GM18511 (cell line): ENCODE results near the gene ADH7.
"Not testable (repeated sequence)": the region's sequence is repeated elsewhere in the genome, so short reads cannot be mapped to it uniquely, and the experiment has no call there.

Experiments used
- ATAC-seq: cut with Tn5 transposase; IDR thresholded peaks from one replicate; pipeline ENCODE4 v1.9.1; 2021; ENCODE audit warnings: mild to moderate bottlenecking, moderate library complexity; ENCODE audit not compliant: unreplicated experiment

ADH7 gene

DNA sequence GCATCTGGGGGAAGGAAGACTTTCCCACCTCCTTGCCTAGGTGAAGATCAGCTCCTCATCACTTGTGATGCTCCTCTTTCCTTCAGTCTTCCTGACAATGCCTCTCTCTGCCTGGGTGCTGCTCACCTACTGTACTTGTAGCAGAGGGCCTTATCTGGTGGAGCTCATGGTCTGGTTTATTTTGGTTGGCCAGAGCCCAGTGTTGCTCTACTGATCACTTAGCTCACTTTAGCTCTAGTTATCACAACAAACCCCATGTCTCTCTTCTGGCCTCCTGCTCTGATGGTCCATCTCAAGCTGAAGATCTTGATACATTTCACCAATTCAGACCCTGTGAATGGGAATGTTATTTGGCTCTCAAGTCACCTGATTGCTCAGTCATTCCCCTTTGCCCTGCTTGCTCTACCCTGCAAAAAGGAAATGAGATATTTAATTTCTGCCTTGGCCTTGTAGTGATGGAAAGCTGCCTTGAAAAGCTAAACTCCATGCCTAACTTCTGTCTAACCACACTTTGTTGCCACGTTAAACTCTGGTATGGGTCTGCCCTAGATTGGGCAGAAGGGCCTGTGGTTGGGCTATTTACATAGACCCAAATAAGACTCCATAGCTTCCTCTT, 52.3 kb downstream of the ADH7 start:
- ATAC-seq, result no peak

DNA sequence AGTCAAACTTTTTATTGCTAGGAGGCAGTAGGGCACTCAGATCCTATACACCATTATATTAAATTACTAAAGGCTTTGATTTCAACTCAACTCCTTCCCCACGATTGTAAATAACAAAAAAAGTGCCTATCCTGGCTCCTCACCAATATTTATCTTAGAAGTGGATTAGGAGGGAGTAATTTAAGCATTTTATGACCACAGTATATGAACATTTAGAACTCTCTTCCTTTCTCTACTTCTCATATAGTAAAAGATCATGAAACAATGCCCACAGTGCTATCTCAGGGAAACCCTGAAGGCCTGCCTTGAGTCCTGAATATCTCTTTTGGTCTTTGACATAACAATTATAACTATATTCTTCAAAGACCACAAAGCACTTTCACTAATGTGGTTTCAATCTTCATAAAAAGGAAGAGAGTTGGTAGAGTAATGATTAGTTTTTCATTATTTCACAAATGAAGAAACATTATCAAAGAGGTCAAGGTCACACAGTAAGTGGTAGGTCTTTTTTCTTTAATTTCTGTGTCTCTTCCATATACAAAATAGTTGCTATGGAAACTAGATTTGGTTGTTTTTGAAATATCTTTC, 53.5 kb downstream of the ADH7 start:
- ATAC-seq, result peak; percentile 39

DNA sequence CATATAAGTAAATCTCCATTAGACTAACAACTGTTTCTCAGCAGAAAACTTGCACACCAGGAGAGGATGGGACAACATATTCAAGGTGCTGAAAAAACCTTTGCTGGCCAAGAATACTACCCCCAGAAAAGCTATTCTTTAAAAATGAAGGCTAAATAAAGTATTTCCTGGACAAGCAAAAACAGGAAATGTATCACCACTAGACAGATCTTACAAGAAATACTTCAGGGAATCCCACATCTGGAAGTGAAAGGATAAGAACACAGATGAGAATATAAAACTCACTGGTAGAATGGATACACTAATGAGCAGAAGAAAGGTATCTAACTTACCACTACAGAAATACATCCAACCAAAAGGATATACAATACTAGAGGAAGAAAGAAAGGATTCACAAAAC, 55.6 kb downstream of the ADH7 start:
- ATAC-seq, result no peak

DNA sequence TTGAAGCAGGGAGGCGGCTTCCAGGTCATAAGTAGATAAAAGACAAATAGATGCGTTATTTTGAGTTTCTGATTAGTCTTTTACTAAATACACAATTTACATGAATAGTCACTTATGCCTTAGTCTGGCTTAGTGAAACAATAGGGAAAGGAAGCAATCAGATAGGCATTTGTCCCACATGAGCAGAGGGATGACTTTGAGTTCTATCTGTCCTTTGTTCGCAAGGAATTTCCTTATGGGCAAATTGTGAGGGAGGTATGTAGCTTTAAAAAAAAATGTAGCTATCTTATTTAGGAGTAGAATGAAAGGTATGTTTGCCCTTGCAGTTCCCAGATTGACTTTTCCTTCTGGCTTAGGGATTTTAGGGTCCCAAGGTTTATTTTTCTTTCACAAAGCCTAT, 56.3 kb downstream of the ADH7 start:
- ATAC-seq, result no peak

DNA sequence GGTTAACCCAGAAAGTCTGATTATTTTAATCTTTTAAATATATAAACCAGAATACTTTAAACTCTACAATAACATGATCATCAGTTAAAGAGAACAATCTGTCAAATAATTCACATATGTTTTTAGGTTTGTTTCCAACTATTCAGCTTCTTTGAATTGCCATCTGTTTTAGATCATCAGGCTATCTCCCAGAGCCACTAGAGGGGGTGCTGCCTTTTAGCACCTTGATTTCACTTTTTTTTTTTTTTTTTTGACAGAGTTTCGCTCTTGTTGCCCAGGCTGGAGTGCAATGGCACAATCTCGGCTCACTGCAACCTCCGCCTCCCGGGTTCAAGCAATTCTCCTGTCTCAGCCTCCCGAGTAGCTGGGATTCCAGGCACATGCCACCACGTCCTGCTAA, 57.8 kb downstream of the ADH7 start:
- ATAC-seq, result not testable (repeated sequence)

DNA sequence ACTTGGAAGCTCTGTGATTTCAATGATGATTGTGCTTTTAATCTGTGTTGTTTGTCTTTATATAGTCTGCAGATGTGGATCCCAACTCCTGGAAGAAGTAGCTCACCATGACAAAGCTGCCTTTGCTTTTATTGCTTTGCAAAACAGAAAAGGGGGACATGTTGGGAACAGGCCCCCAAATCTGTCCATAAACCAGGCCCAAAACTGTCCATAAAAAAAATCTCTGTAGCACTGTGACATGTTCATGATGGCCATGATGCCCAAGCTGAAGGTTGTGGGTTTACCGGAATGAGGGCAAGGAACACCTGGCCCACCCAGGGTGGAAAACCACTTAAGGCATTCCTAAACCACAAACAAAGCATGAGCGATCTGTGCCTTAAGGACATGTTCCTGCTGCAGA, 62.7 kb downstream of the ADH7 start:
- ATAC-seq, result not testable (repeated sequence)

DNA sequence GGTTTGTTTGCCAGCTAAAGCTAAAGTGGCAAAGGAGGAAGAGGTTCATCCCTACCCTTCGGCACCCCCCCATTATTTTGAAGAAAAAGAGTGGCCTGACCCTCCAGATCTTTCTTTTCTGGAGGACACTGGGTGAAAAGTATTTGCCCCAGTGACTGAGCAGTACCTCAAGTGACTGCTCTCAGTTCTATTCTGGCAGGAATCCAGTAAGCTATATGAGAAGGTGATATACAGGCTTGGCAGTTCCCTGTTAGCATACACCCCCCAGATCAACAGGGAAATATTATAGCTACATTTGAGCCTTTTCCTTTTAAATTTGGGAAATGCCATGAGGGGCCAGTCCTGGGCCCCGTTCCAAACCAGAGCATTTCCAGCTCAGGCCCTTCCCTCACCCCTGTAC, 67.3 kb downstream of the ADH7 start:
- not testable (repeated sequence) for ATAC-seq

DNA sequence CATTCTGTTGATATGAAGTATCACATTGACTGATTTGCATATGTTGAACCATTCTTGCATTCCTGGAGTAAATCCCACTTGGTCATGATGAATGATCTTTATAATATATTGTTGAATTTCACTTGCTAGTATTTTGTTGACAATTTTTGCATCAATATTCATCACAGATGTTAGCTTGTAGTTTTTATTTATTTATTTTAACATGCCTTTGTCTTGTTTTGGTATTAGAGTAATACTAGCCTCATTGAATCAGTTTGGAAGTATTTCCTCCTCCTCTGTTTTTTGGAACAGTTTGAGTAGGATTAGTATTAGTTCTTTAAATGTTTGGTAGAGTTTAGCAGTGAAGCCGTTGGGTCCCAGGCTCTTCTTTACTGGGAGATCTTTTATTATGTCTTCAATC, 68.7 kb downstream of the ADH7 start:
- no peak for ATAC-seq

DNA sequence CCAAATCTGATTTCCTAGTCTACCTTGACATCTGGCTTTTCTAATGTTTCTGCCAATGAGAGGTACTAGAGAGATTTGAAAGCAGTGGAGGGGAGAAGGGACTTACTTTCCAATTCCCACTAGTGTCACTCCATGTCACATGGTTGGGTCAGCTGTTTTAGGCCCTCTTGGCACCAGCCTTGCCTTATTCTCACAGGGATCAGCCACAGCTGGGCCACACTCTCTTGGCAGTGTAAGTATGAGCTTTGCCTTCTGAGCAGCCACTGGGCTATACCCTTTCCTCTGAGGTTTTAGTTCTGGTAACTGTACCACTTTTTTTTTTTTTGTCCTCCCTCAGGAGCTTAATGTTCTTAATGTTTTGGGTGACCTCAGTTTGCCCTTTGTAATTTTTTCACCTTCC, 72.4 kb downstream of the ADH7 start:
- no peak for ATAC-seq
